HepG2 (cell line): ENCODE measurements around the gene GATA3. TPM values are rescaled to one million over a fixed set of nuclear protein-coding genes. Genes with fewer than 3 reads are reported as not detected.

Experiments used
- AGO1 ChIP-seq: fragments of 200-400 bp; formaldehyde crosslinking; IDR thresholded peaks from 2 replicates; pipeline ENCODE4 v1.6.1; 2017; ENCODE audit warnings: mild to moderate bottlenecking, low read depth, low read length, moderate library complexity; ENCODE audit not compliant: poor library complexity, severe bottlenecking
- CAMTA2 ChIP-seq: sonication (generic); formaldehyde crosslinking; IDR thresholded peaks from 2 replicates; pipeline ENCODE4 v1.4.0; 2020; ENCODE audit warnings: mild to moderate bottlenecking, missing genetic modification reagents, borderline replicate concordance
- CSRNP1 ChIP-seq: sonication (generic); formaldehyde crosslinking; IDR thresholded peaks from 2 replicates; pipeline ENCODE4 v1.8.1; 2023; ENCODE audit warnings: mild to moderate bottlenecking, missing genetic modification reagents
- KDM5B ChIP-seq: sonication (generic); formaldehyde crosslinking; IDR thresholded peaks from 2 replicates; pipeline ENCODE4 v1.4.0; 2020; ENCODE audit warnings: missing genetic modification reagents, mild to moderate bottlenecking, borderline replicate concordance
- ZNF407 ChIP-seq: sonication (generic); formaldehyde crosslinking; IDR thresholded peaks from one replicate; pipeline ENCODE4 v1.5.1; 2020; ENCODE audit warnings: mild to moderate bottlenecking, missing genetic modification reagents; ENCODE audit errors: not compliant biosample characterization
- polyA plus RNA-seq, 8 experiments: library from polyadenylated mRNA; depleted of rRNA in 3 of 8; stranded (reverse) in 7 of 8; unstranded in 1 of 8; fragments of >200 nt; fragmentation: Illumina TruSeq in 4 of 8; extraction: Trizol in 4 of 8; gene quantifications; 2 replicates each; pipeline versions ENCODE4 v1.2.1 to v1.2.3, GENCODE V29; 2011 to 2016; ENCODE audit warnings: low read depth in 4 of 8, missing spikeins in 1 of 8, mixed read lengths in 1 of 8; ENCODE audit not compliant: insufficient read depth in 1 of 8
- total RNA-seq, 5 experiments: library from RNA; depleted of rRNA; stranded (reverse); fragments of >200 nt; fragmentation: Illumina TruSeq; extraction: Trizol; gene quantifications; 2 replicates each; pipeline ENCODE4 v1.2.3, GENCODE V29; 2016; ENCODE audit warnings: low read depth in 1 of 5

Gene GATA3
- total and polyA plus RNA-seq, 2 of the 13 experiments (the other 11 are each of a cell fraction or from before 2014, with no cell fraction given) = not detected

GRCh38 chr10:8069627-8070026, 15.1 kb downstream of the GATA3 start (continued):
- TF ChIP-seq ZNF407 (CRISPR knock-in tag) (no peak), CSRNP1 (CRISPR knock-in tag) (no peak), CAMTA2 (CRISPR knock-in tag) (no peak), KDM5B (CRISPR knock-in tag) (no peak), AGO1 (no peak)
